K562 (cell line): ENCODE results near the gene GRIN2A. TPM values are rescaled to one million over a fixed set of nuclear protein-coding genes. Genes with fewer than 3 reads are reported as not detected.

Experiments used
- ATAC-seq: fragments of 200-7000 bp; cut with Tn5 transposase; 3 replicates; pipeline ENCODE4 v1.9.1; 2020; ENCODE audit warnings: moderate library complexity
- BruUV-seq: library from RNA; stranded (reverse); fragments of 400-500 nt; replicated peaks from 2 replicates; lab custom pipeline; 2021; lab: Mats Ljungman, UMichigan
- CTCF ChIA-PET: fragments of 300-600 bp; formaldehyde crosslinking; extraction: SDS; loops from one replicate; lab custom pipeline; 2021; ENCODE audit warnings: low intra/inter-chr PET ratio; lab: Yijun Ruan, JAX
- POLR2A ChIA-PET: fragments of 300-600, 350-650 bp; sonication (Branson Sonifier 250); formaldehyde crosslinking; extraction: SDS; loops from one replicate; lab custom pipeline; 2021; ENCODE audit warnings: antibody characterized with exemption, inconsistent platforms; lab: Yijun Ruan, JAX
- DNase-seq, 4 experiments: peaks; one replicate each; pipeline versions ENCODE4 v3.0.0 to v3.0.0-alpha.2; 2011 to 2018; ENCODE audit warnings: low spot score in 3 of 4, mixed read lengths in 3 of 4; ENCODE audit errors: extremely low read depth in 1 of 4
- FAIRE-seq: peaks from 2 replicates; lab custom pipeline; 2011; peaks lifted over from hg19 to GRCh38; lab: Jason Lieb, UNC
- H2AFZ ChIP-seq: 2 replicates; pipeline ENCODE4 v1.6.0; 2011; ENCODE audit warnings: low read depth, low read length, control low read depth, inconsistent platforms
- H3K27ac ChIP-seq: fragments of 200-600 bp; 3 replicates; pipeline ENCODE4 v1.8.0; 2011; ENCODE audit warnings: low read depth, mild to moderate bottlenecking, control low read depth, inconsistent platforms, low read length, moderate library complexity, mixed read lengths; ENCODE audit errors: extremely low read depth
- H3K27me3 ChIP-seq, 2 experiments: fragments of 300-600 bp in 1 of 2; 2 replicates in 1 of 2; 3 replicates in 1 of 2; pipeline versions ENCODE4 v1.6.0 to v1.8.0; 2011; ENCODE audit warnings: inconsistent platforms in 2 of 2, low read length in 2 of 2, mild to moderate bottlenecking in 1 of 2, mixed read lengths in 1 of 2, moderate library complexity in 1 of 2; ENCODE audit not compliant: control insufficient read depth in 2 of 2, insufficient read depth in 2 of 2
- H3K36me3 ChIP-seq: fragments of 300-600 bp; 3 replicates; pipeline ENCODE4 v1.8.0; 2011; ENCODE audit warnings: mild to moderate bottlenecking, low read length, inconsistent platforms; ENCODE audit not compliant: control insufficient read depth, insufficient read depth
- H3K4me1 ChIP-seq, 2 experiments: fragments of 200-600 bp in 1 of 2; replicated peaks in 1 of 2; 2 replicates in 1 of 2; 3 replicates in 1 of 2; pipeline versions ENCODE4 v1.5.1 to v1.8.0; 2011; ENCODE audit warnings: inconsistent platforms in 2 of 2, low read length in 2 of 2, mild to moderate bottlenecking in 1 of 2, mixed read lengths in 1 of 2, moderate library complexity in 1 of 2; ENCODE audit not compliant: control insufficient read depth in 2 of 2, insufficient read depth in 2 of 2
- H3K4me2 ChIP-seq: 2 replicates; pipeline ENCODE4 v1.6.1; 2011; ENCODE audit warnings: low read length, control low read depth, inconsistent platforms, mixed read lengths; ENCODE audit not compliant: insufficient read depth
- H3K4me3 ChIP-seq: fragments of 200-600 bp; sonication (generic), shearing (Covaris generic); 2 replicates; pipeline ENCODE4 v1.5.1; 2016; ENCODE audit warnings: control low read depth, inconsistent platforms
- H3K79me2 ChIP-seq: fragments of 200-600 bp; 3 replicates; pipeline ENCODE4 v1.8.0; 2011; ENCODE audit warnings: low read length, inconsistent platforms; ENCODE audit not compliant: control insufficient read depth, insufficient read depth
- H3K9ac ChIP-seq, 2 experiments: 2 replicates each; pipeline versions ENCODE4 v1.6.0 to v1.6.1; 2011; ENCODE audit warnings: low read depth in 2 of 2, low read length in 2 of 2, control low read depth in 1 of 2, inconsistent platforms in 1 of 2, mild to moderate bottlenecking in 1 of 2, mixed read lengths in 1 of 2; ENCODE audit not compliant: insufficient read depth in 1 of 2
- H3K9me1 ChIP-seq: one replicate; pipeline ENCODE4 v1.6.0; 2011; ENCODE audit warnings: inconsistent platforms, mild to moderate bottlenecking, low read length, moderate library complexity; ENCODE audit not compliant: control insufficient read depth, insufficient read depth
- H3K9me3 ChIP-seq: replicated peaks from 2 replicates; pipeline ENCODE4 v1.5.1; 2011; ENCODE audit warnings: low read depth, low read length, inconsistent platforms; ENCODE audit not compliant: control insufficient read depth, insufficient read depth
- H4K20me1 ChIP-seq: replicated peaks from 2 replicates; pipeline ENCODE4 v1.6.1; 2011; ENCODE audit warnings: low read length, inconsistent platforms, mixed read lengths; ENCODE audit not compliant: control insufficient read depth, insufficient read depth
- CBX2 ChIP-seq: fragments of 200-600 bp; sonication (generic); IDR thresholded peaks from one replicate; pipeline ENCODE4 v1.6.1; 2012; ENCODE audit warnings: mild to moderate bottlenecking, low read length, inconsistent platforms; ENCODE audit not compliant: insufficient read depth, poor library complexity, severe bottlenecking
- KDM4B ChIP-seq, 2 experiments: fragments of 450-650 bp in 1 of 2; sonication (generic) in 1 of 2; IDR thresholded peaks; 2 replicates each; pipeline ENCODE4 v1.6.1; 2016 to 2017; ENCODE audit warnings: borderline replicate concordance in 2 of 2, antibody characterized with exemption in 1 of 2, low read depth in 1 of 2, mild to moderate bottlenecking in 1 of 2
- PRMT5 ChIP-seq: sonication (generic); formaldehyde crosslinking; IDR thresholded peaks from 2 replicates; pipeline ENCODE4 v1.5.0; 2020; ENCODE audit warnings: missing genetic modification reagents
- SETDB1 ChIP-seq: IDR thresholded peaks from one replicate; pipeline ENCODE4 v1.6.1; 2012; ENCODE audit warnings: low read length, control low read depth, inconsistent platforms
- ZNF146 ChIP-seq: IDR thresholded peaks from one replicate; pipeline ENCODE4 v1.6.1; 2018; ENCODE audit warnings: missing compliant biosample characterization; ENCODE audit not compliant: unreplicated experiment
- ZNF184 ChIP-seq: sonication (generic); formaldehyde crosslinking; IDR thresholded peaks from 2 replicates; pipeline ENCODE4 v1.5.0; 2020; ENCODE audit warnings: missing genetic modification reagents
- ZNF197 ChIP-seq: fragments of 200-800 bp; sonication (Bioruptor generic); IDR thresholded peaks from 2 replicates; pipeline ENCODE4 v1.6.1; 2016; ENCODE audit warnings: low read depth, missing genetic modification characterization, missing compliant biosample characterization
- ZNF282 ChIP-seq: sonication (generic); formaldehyde crosslinking; IDR thresholded peaks from 2 replicates; pipeline ENCODE4 v1.8.1; 2023; ENCODE audit warnings: missing genetic modification reagents
- WGBS: fragments of 100-300 bp; shearing (Covaris generic); methylation state at CpG from one replicate; pipeline ENCODE4 v1.1.6; 2016; ENCODE audit warnings: low coverage, mixed read lengths; ENCODE audit not compliant: insufficient coverage; ENCODE audit errors: missing lambda C conversion rate; 5-methylcytosine and 5-hydroxymethylcytosine counted together
- in situ Hi-C: fragments of 300-500 bp; cut with MboI; formaldehyde crosslinking; loops from 4 replicates; pipeline ENCODE4 v1.15.0; 2018; ENCODE audit warnings: inconsistent platforms, mixed read lengths
- intact Hi-C: fragments of 100-400 bp; cut with micrococcal nuclease; formaldehyde crosslinking; loops from 2 replicates; pipeline ENCODE4 v1.14.2; 2022
- polyA plus RNA-seq, 8 experiments: library from polyadenylated mRNA; depleted of rRNA in 4 of 8; stranded (reverse) in 5 of 8; unstranded in 3 of 8; fragments of >200 nt; fragmentation: Nextera tagmentation in 2 of 8; fragmentation: Illumina TruSeq in 1 of 8; extraction: Ambion mirVana in 2 of 8; extraction: Trizol in 1 of 8; gene quantifications; 2 replicates each; pipeline versions ENCODE4 v1.2.1 to v1.2.3, GENCODE V29; 2011 to 2014; ENCODE audit warnings: inconsistent platforms in 1 of 8, missing spikeins in 1 of 8
- total RNA-seq, 7 experiments: library from RNA; depleted of rRNA in 6 of 7; stranded (reverse); fragments of >200 nt in 6 of 7; fragmentation: Illumina TruSeq in 2 of 7; extraction: Trizol in 2 of 7; gene quantifications; 2 replicates each; pipeline versions ENCODE4 v1.2.1 to v1.2.3, GENCODE V29; 2011 to 2021; ENCODE audit warnings: low replicate concordance in 1 of 7

Gene GRIN2A
- total and polyA plus RNA-seq, 9 of the 15 experiments (the other 6 are each of a cell fraction or from before 2014, with no cell fraction given), result not detected

DNA sequence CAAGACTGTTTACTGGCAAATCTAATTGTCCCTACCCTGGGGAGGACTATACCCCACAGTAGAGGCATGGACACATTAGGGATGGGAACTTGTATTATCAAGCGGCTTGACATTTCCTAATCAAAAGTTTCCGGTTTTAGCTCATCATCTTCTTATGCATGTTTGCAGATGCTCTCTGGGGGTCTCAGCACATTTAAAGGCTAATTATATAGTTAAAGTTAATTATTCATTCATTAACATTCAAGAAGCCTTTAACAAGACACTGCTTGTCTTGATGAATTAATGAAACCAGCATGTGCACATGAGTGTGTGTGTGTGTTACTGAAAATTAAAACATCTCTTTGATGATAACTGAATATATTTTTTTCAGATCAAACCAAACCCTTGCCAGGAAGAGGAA is 377.1 kb downstream of the GRIN2A start:
- DNase-seq (no peak), ATAC-seq (no peak), FAIRE-seq (no peak)
- Histone ChIP-seq H3K4me3 (no peak overlapping the region), H3K27me3 (0 out of 5 replicates have a peak, but pooled peaks cover 0 to 7% of the 10 kb centered on the region in 2 experiments), H2AFZ (no peak overlapping the region), H3K9me3 (no peaks in the 10 kb centered on the region), H3K36me3 (no peaks in the 10 kb centered on the region), H3K4me1 (no peaks in the 10 kb centered on the region), H4K20me1 (no peaks in the 10 kb centered on the region), H3K79me2 (no peaks in the 10 kb centered on the region), H3K9me1 (no peaks in the 10 kb centered on the region), H3K4me2 (no peak overlapping the region), H3K27ac (no peak overlapping the region), H3K9ac (no peak overlapping the region)
- BruUV-seq, result no TSS peak
- TF ChIP-seq ZNF282 (CRISPR knock-in tag) (no peak), PRMT5 (CRISPR knock-in tag) (no peak), CBX2 (no peak), KDM4B (IDR thresholded peaks at IDR 0.05; ENCODE audit: borderline replicate concordance in 2 of 2, low read depth in 1 of 2) (no peak), SETDB1 (no peak)
- ChIA-PET CTCF (no interaction called here), POLR2A (no interaction called here)
- in situ Hi-C loops (no loop called here), intact Hi-C loops (no loop called here)
- WGBS, result 0% methylated on average over 2 of the region's 2 CpGs

GRCh38 chr16:9802160-9802559 is 380.1 kb downstream of the GRIN2A start:
- Histone ChIP-seq H3K9ac (no peak overlapping the region), H3K79me2 (no peaks in the 10 kb centered on the region), H3K9me3 (no peaks in the 10 kb centered on the region), H3K4me2 (no peak overlapping the region), H3K27me3 (peaks cover 0 to 12% of the 10 kb centered on the region in 2 experiments; a peak in 1 of 5 replicates), H4K20me1 (no peaks in the 10 kb centered on the region), H3K4me1 (no peaks in the 10 kb centered on the region), H3K36me3 (no peaks in the 10 kb centered on the region), H3K4me3 (no peak overlapping the region), H3K9me1 (no peaks in the 10 kb centered on the region), H2AFZ (no peak overlapping the region), H3K27ac (no peak overlapping the region)
- ChIA-PET POLR2A (no interaction called here), CTCF (no interaction called here)
- ATAC-seq (no peak), FAIRE-seq (no peak), DNase-seq (no peak)
- BruUV-seq, result no TSS peak
- WGBS, result 0% methylated on average over 1 of the region's 1 CpG
- TF ChIP-seq ZNF197 (CRISPR knock-in tag) (no peak), ZNF184 (no peak), ZNF146 (peak; percentile 74)
- intact Hi-C loops (no loop called here), in situ Hi-C loops (no loop called here)
